Naive thymus-derived CD4-positive, alpha-beta T cell (primary cell): ENCODE measurements around the gene LRTM1. TPM values are rescaled to one million over a fixed set of nuclear protein-coding genes. Genes with fewer than 3 reads are reported as not detected.
A peak's percentile ranks its signal among the peaks of the same experiment; 100 is the strongest.

Experiments used
- ATAC-seq: fragments of 150-1000 bp; cut with Tn5 transposase; 2 replicates; pipeline ENCODE4 v1.10.0; 2021; ENCODE audit warnings: mild to moderate bottlenecking, moderate library complexity
- CTCF ChIA-PET: fragments of 350-600 bp; sonication (Branson Sonifier 250); formaldehyde crosslinking; loops from one replicate; lab custom pipeline; 2021; ENCODE audit warnings: antibody characterized with exemption; lab: Charles Lee
- POLR2A ChIA-PET: fragments of 350-600 bp; sonication (Branson Sonifier 250); formaldehyde crosslinking; loops from one replicate; lab custom pipeline; 2021; ENCODE audit warnings: antibody characterized with exemption, inconsistent platforms; lab: Charles Lee
- DNase-seq, 9 donors: peaks; one replicate each; pipeline versions ENCODE4 v3.0.0 to v3.0.0-alpha.2; 2020 to 2022; ENCODE audit warnings: mixed read lengths in 1 of 9
- H3K27ac ChIP-seq: one replicate; pipeline ENCODE4 v1.7.0; 2013; ENCODE audit warnings: mild to moderate bottlenecking, low read depth, low read length, moderate library complexity
- H3K27me3 ChIP-seq, 2 donors: one replicate each; pipeline ENCODE4 v1.7.0; 2013; ENCODE audit warnings: low read length in 2 of 2, mild to moderate bottlenecking in 2 of 2, moderate library complexity in 2 of 2; ENCODE audit not compliant: control insufficient read depth in 2 of 2, insufficient read depth in 2 of 2
- H3K36me3 ChIP-seq, 3 experiments: 1 replicate in 2 of 3; 2 replicates in 1 of 3; pipeline ENCODE4 v1.7.0; 2013; ENCODE audit warnings: low read length in 3 of 3, mild to moderate bottlenecking in 3 of 3, moderate library complexity in 1 of 3; ENCODE audit not compliant: insufficient read depth in 3 of 3, control insufficient read depth in 2 of 3
- H3K4me1 ChIP-seq, 2 donors: one replicate each; pipeline ENCODE4 v1.7.0; 2013; ENCODE audit warnings: low read length in 2 of 2, mild to moderate bottlenecking in 2 of 2, moderate library complexity in 1 of 2; ENCODE audit not compliant: control insufficient read depth in 2 of 2, insufficient read depth in 2 of 2
- H3K4me3 ChIP-seq: 2 replicates; pipeline ENCODE4 v1.7.0; 2013; ENCODE audit warnings: mild to moderate bottlenecking, low read length
- H3K9me3 ChIP-seq, 3 experiments: 1 replicate in 2 of 3; 2 replicates in 1 of 3; pipeline ENCODE4 v1.7.0; 2013; ENCODE audit warnings: low read length in 3 of 3; ENCODE audit not compliant: control insufficient read depth in 2 of 3
- H3K27ac Mint-ChIP-seq, 9 donors: one replicate each; pipeline ENCODE4 v1.8.0; 2020 to 2022; ENCODE audit warnings: mixed read lengths in 9 of 9, mild to moderate bottlenecking in 8 of 9, moderate library complexity in 5 of 9, inconsistent platforms in 2 of 9
- H3K27me3 Mint-ChIP-seq, 5 donors: one replicate each; pipeline ENCODE4 v1.8.0; 2021 to 2022; ENCODE audit warnings: mixed read lengths in 5 of 5, mild to moderate bottlenecking in 1 of 5
- H3K36me3 Mint-ChIP-seq, 5 donors: one replicate each; pipeline ENCODE4 v1.8.0; 2020 to 2022; ENCODE audit warnings: mixed read lengths in 5 of 5, mild to moderate bottlenecking in 3 of 5, inconsistent platforms in 1 of 5
- H3K4me1 Mint-ChIP-seq, 7 donors: one replicate each; pipeline ENCODE4 v1.8.0; 2020 to 2022; ENCODE audit warnings: mixed read lengths in 7 of 7, mild to moderate bottlenecking in 3 of 7, inconsistent platforms in 1 of 7
- H3K4me3 Mint-ChIP-seq, 10 donors: one replicate each; pipeline ENCODE4 v1.8.0; 2020 to 2022; ENCODE audit warnings: mild to moderate bottlenecking in 10 of 10, mixed read lengths in 10 of 10, moderate library complexity in 6 of 10, inconsistent platforms in 2 of 10
- H3K9me3 Mint-ChIP-seq, 11 donors: one replicate each; pipeline ENCODE4 v1.8.0; 2020 to 2022; ENCODE audit warnings: mixed read lengths in 11 of 11, mild to moderate bottlenecking in 4 of 11, inconsistent platforms in 1 of 11, moderate library complexity in 1 of 11
- intact Hi-C, 2 donors: fragments of 100-400 bp; cut with micrococcal nuclease; formaldehyde crosslinking; loops; one replicate each; pipeline ENCODE4 v1.15.1; 2023
- polyA plus RNA-seq, 2 donors: library from polyadenylated mRNA; unstranded; fragments of 300-500 nt; fragmentation: Illumina TruSeq; gene quantifications; one replicate each; pipeline ENCODE4 v1.2.3, GENCODE V29; 2021
- total RNA-seq, 6 experiments: library from RNA in 5 of 6; stranded (reverse) in 5 of 6; gene quantifications; 1 replicate in 5 of 6; 2 replicates in 1 of 6; pipeline ENCODE4 v1.2.3 and lab custom pipeline; 2021 to 2026

Gene LRTM1
- total and polyA plus RNA-seq, 7 experiments from 2014 or later: not detected

- no peak for DNase-seq
- ChIA-PET POLR2A (no interaction called here), CTCF (no interaction called here)
- no peak overlapping the region for H3K4me3 Mint-ChIP-seq
- no peaks in the 10 kb centered on the region for H3K9me3 ChIP-seq
- no peaks in the 10 kb centered on the region for H3K36me3 ChIP-seq
- H3K4me1 Mint-ChIP-seq: no peaks in the 10 kb centered on the region
- H3K27me3 Mint-ChIP-seq: no peaks in the 10 kb centered on the region
- peaks cover 0 to 2% (median 0%) of the 10 kb centered on the region in 11 donors for H3K9me3 Mint-ChIP-seq
- H3K27ac Mint-ChIP-seq: no peak overlapping the region
- no peaks in the 10 kb centered on the region for H3K4me1 ChIP-seq
- H3K36me3 Mint-ChIP-seq: no peaks in the 10 kb centered on the region
- H3K27ac ChIP-seq: no peak overlapping the region
- H3K4me3 ChIP-seq: no peak overlapping the region
- ATAC-seq: no peak
- intact Hi-C loops: no loop called here
- no peaks in the 10 kb centered on the region for H3K27me3 ChIP-seq
Observed at GRCh38 chr3:54957711-54958110, 29.9 kb upstream of the LRTM1 start.

- H3K9me3 Mint-ChIP-seq: no peaks in the 10 kb centered on the region
- no peak overlapping the region for H3K27ac Mint-ChIP-seq
- POLR2A ChIA-PET: no interaction called here
- Histone ChIP-seq H3K27ac (no peak overlapping the region), H3K9me3 (no peaks in the 10 kb centered on the region), H3K36me3 (no peaks in the 10 kb centered on the region), H3K4me3 (no peak overlapping the region), H3K27me3 (no peaks in the 10 kb centered on the region), H3K4me1 (no peaks in the 10 kb centered on the region)
- no peaks in the 10 kb centered on the region for H3K36me3 Mint-ChIP-seq
- no peak for ATAC-seq
- H3K27me3 Mint-ChIP-seq: no peaks in the 10 kb centered on the region
- H3K4me1 Mint-ChIP-seq: no peaks in the 10 kb centered on the region
- intact Hi-C loops: no loop called here
- H3K4me3 Mint-ChIP-seq: no peak overlapping the region
- CTCF ChIA-PET: no interaction called here
- no peak for DNase-seq
Observed at GRCh38 chr3:54955941-54956340, 28.1 kb upstream of the LRTM1 start.

GRCh38 chr3:54955496-54955895, 27.6 kb upstream of the LRTM1 start:
- no peaks in the 10 kb centered on the region for H3K36me3 ChIP-seq
- H3K36me3 Mint-ChIP-seq: no peaks in the 10 kb centered on the region
- H3K27ac Mint-ChIP-seq: no peak overlapping the region
- POLR2A ChIA-PET: no interaction called here
- no peaks in the 10 kb centered on the region for H3K4me1 ChIP-seq
- peaks cover 0 to 3% (median 0%) of the 10 kb centered on the region in 5 donors for H3K27me3 Mint-ChIP-seq
- CTCF ChIA-PET: no interaction called here
- H3K9me3 Mint-ChIP-seq: no peaks in the 10 kb centered on the region
- no peak for DNase-seq
- H3K27ac ChIP-seq: no peak overlapping the region
- no peak overlapping the region for H3K4me3 ChIP-seq
- ATAC-seq: no peak
- intact Hi-C loops: no loop called here
- H3K4me1 Mint-ChIP-seq: peaks cover 0 to 2% (median 0%) of the 10 kb centered on the region in 7 donors
- H3K4me3 Mint-ChIP-seq: no peak overlapping the region
- no peaks in the 10 kb centered on the region for H3K27me3 ChIP-seq
- H3K9me3 ChIP-seq: no peaks in the 10 kb centered on the region

- ChIA-PET CTCF (no interaction called here), POLR2A (no interaction called here)
- Histone ChIP-seq H3K36me3 (no peaks in the 10 kb centered on the region), H3K4me1 (no peaks in the 10 kb centered on the region), H3K9me3 (no peaks in the 10 kb centered on the region), H3K4me3 (no peak overlapping the region), H3K27ac (no peak overlapping the region), H3K27me3 (no peaks in the 10 kb centered on the region)
- no peak overlapping the region for H3K27ac Mint-ChIP-seq
- intact Hi-C loops: no loop called here
- H3K9me3 Mint-ChIP-seq: no peaks in the 10 kb centered on the region
- H3K36me3 Mint-ChIP-seq: no peaks in the 10 kb centered on the region
- DNase-seq: no peak
- no peak overlapping the region for H3K4me3 Mint-ChIP-seq
- peaks cover 0 to 7% (median 0%) of the 10 kb centered on the region in 5 donors for H3K27me3 Mint-ChIP-seq
- peaks cover 0 to 2% (median 0%) of the 10 kb centered on the region in 7 donors for H3K4me1 Mint-ChIP-seq
- ATAC-seq: no peak
Observed at GRCh38 chr3:54954521-54954920, 26.7 kb upstream of the LRTM1 start.

- CTCF ChIA-PET: no interaction called here
- intact Hi-C loops: no loop called here
Observed at GRCh38 chr3:54954022-54954421, 26.2 kb upstream of the LRTM1 start.

GRCh38 chr3:54951405-54951804, 23.5 kb upstream of the LRTM1 start:
- ChIA-PET POLR2A (no interaction called here), CTCF (no interaction called here)
- H3K36me3 ChIP-seq: no peaks in the 10 kb centered on the region
- no peak overlapping the region for H3K27ac ChIP-seq
- Mint-ChIP-seq H3K4me3 (no peak overlapping the region), H3K27ac (no peak overlapping the region), H3K4me1 (peaks cover 0 to 2% (median 0%) of the 10 kb centered on the region in 7 donors), H3K36me3 (no peaks in the 10 kb centered on the region), H3K27me3 (peaks cover 0 to 11% (median 0%) of the 10 kb centered on the region in 5 donors), H3K9me3 (peaks cover 0 to 2% (median 0%) of the 10 kb centered on the region in 11 donors)
- no peaks in the 10 kb centered on the region for H3K9me3 ChIP-seq
- no peak overlapping the region for H3K4me3 ChIP-seq
- DNase-seq (no peak), ATAC-seq (peak; percentile 38)
- H3K27me3 ChIP-seq: no peaks in the 10 kb centered on the region
- H3K4me1 ChIP-seq: no peaks in the 10 kb centered on the region
- intact Hi-C loops: no loop called here

More at GRCh38 chr3:54954022-54954421, 26.2 kb upstream of the LRTM1 start:
- Mint-ChIP-seq H3K4me1 (peaks cover 0 to 2% (median 0%) of the 10 kb centered on the region in 7 donors), H3K36me3 (no peaks in the 10 kb centered on the region), H3K9me3 (no peaks in the 10 kb centered on the region), H3K27me3 (peaks cover 0 to 7% (median 0%) of the 10 kb centered on the region in 5 donors), H3K4me3 (no peak overlapping the region), H3K27ac (no peak overlapping the region)
- no peak overlapping the region for H3K27ac ChIP-seq
- ATAC-seq: no peak
- H3K36me3 ChIP-seq: no peaks in the 10 kb centered on the region
- no peaks in the 10 kb centered on the region for H3K27me3 ChIP-seq
- H3K4me1 ChIP-seq: no peaks in the 10 kb centered on the region
- no peak overlapping the region for H3K4me3 ChIP-seq
- DNase-seq: no peak
- H3K9me3 ChIP-seq: no peaks in the 10 kb centered on the region
- POLR2A ChIA-PET: no interaction called here

GRCh38 chr3:54950391-54951003, 22.6 kb upstream of the LRTM1 start:
- Mint-ChIP-seq H3K4me1 (peaks cover 0 to 2% (median 0%) of the 10 kb centered on the region in 7 donors), H3K27ac (no peak overlapping the region), H3K9me3 (peaks cover 0 to 2% (median 0%) of the 10 kb centered on the region in 11 donors), H3K4me3 (no peak overlapping the region), H3K27me3 (peaks cover 0 to 16% (median 0%) of the 10 kb centered on the region in 5 donors), H3K36me3 (no peaks in the 10 kb centered on the region)
- intact Hi-C loops: no loop called here
- CTCF ChIA-PET: no interaction called here
- Histone ChIP-seq H3K27me3 (no peaks in the 10 kb centered on the region), H3K4me1 (no peaks in the 10 kb centered on the region), H3K4me3 (no peak overlapping the region), H3K9me3 (no peaks in the 10 kb centered on the region), H3K36me3 (no peaks in the 10 kb centered on the region), H3K27ac (no peak overlapping the region)
- ATAC-seq (no peak), DNase-seq (no peak)
- POLR2A ChIA-PET: no interaction called here
